GM12878 (cell line): ENCODE measurements around the gene RALGPS1. TPM values are rescaled to one million over a fixed set of nuclear protein-coding genes. Genes with fewer than 3 reads are reported as not detected.

Source experiments
- CHD2 ChIP-seq: IDR thresholded peaks from 2 replicates; pipeline ENCODE4 v1.6.1; 2011; ENCODE audit warnings: low read depth, low read length, improper control_type of control experiment, borderline replicate concordance
- CREM ChIP-seq: IDR thresholded peaks from 2 replicates; pipeline ENCODE4 v1.6.1; 2014; ENCODE audit warnings: antibody characterized with exemption, low read depth
- EED ChIP-seq: sonication (generic); IDR thresholded peaks from 2 replicates; pipeline ENCODE4 v1.6.1; 2016; ENCODE audit warnings: antibody characterized with exemption, low read depth
- JUND ChIP-seq: IDR thresholded peaks from 2 replicates; pipeline ENCODE4 v1.6.1; 2012; ENCODE audit warnings: low read depth, mild to moderate bottlenecking, low read length, improper control_type of control experiment, moderate library complexity
- KAT2A ChIP-seq: conservative IDR thresholded peaks from 2 replicates; pipeline ENCODE4 v1.6.1; 2011; ENCODE audit warnings: low read depth, low read length; ENCODE audit not compliant: control insufficient read depth
- KLF5 ChIP-seq: fragments of 450-650 bp; IDR thresholded peaks from 2 replicates; pipeline ENCODE4 v1.6.1; 2014; ENCODE audit warnings: mild to moderate bottlenecking; ENCODE audit not compliant: partially characterized antibody
- MXI1 ChIP-seq: fragments of 150-350 bp; IDR thresholded peaks from 2 replicates; pipeline ENCODE4 v1.6.1; 2011; ENCODE audit warnings: low read depth, mild to moderate bottlenecking, inconsistent platforms, low read length, improper control_type of control experiment
- NFIC ChIP-seq: IDR thresholded peaks from 2 replicates; pipeline ENCODE4 v1.6.1; 2012; ENCODE audit warnings: low read depth, mild to moderate bottlenecking, inconsistent platforms, low read length, moderate library complexity
- NFYB ChIP-seq: IDR thresholded peaks from 2 replicates; pipeline ENCODE4 v1.6.1; 2011; ENCODE audit warnings: low read depth, mild to moderate bottlenecking, low read length, improper control_type of control experiment, moderate library complexity; ENCODE audit not compliant: insufficient read depth
- POLR2A ChIP-seq: IDR thresholded peaks from 2 replicates; pipeline ENCODE4 v1.6.1; 2011; ENCODE audit warnings: low read depth, mild to moderate bottlenecking, low read length
- RAD21 ChIP-seq: IDR thresholded peaks from 2 replicates; pipeline ENCODE4 v1.6.1; 2011; ENCODE audit warnings: mild to moderate bottlenecking, low read depth, low read length, moderate library complexity; ENCODE audit not compliant: insufficient read depth
- SIN3A ChIP-seq: IDR thresholded peaks from 2 replicates; pipeline ENCODE4 v1.6.1; 2012; ENCODE audit warnings: low read depth, low read length, improper control_type of control experiment
- SMARCA5 ChIP-seq: fragments of 450-650 bp; IDR thresholded peaks from 2 replicates; pipeline ENCODE4 v1.6.1; 2017; ENCODE audit warnings: mild to moderate bottlenecking
- ZNF274 ChIP-seq: IDR thresholded peaks from one replicate; pipeline ENCODE4 v1.8.0; 2011; ENCODE audit not compliant: insufficient read length, insufficient read depth
- polyA plus RNA-seq, 11 experiments: library from polyadenylated mRNA; depleted of rRNA in 4 of 11; unstranded in 6 of 11; stranded (reverse) in 5 of 11; fragments of >200 nt; fragmentation: Nextera tagmentation in 4 of 11; fragmentation: Illumina TruSeq in 1 of 11; extraction: Ambion mirVana in 4 of 11; extraction: Trizol in 1 of 11; gene quantifications; 1 replicate in 1 of 11; 2 replicates in 10 of 11; pipeline versions ENCODE4 v1.2.1 to v1.2.3, GENCODE V29; 2011 to 2016; ENCODE audit warnings: inconsistent platforms in 2 of 11, missing spikeins in 2 of 11, low read depth in 1 of 11
- total RNA-seq, 4 experiments: library from RNA; depleted of rRNA in 3 of 4; stranded (reverse); fragments of >200 nt in 3 of 4; fragmentation: Illumina TruSeq in 1 of 4; extraction: Trizol in 1 of 4; gene quantifications; 2 replicates each; pipeline versions ENCODE4 v1.2.1 to v1.2.3, GENCODE V29; 2013 to 2021
- TF ChIP-seq, protein P1 (sequence below): IDR thresholded peaks from 2 replicates; pipeline ENCODE4 v1.6.1; 2011; ENCODE audit warnings: low read depth, mild to moderate bottlenecking, low read length, moderate library complexity, borderline replicate concordance; ENCODE audit errors: extremely low read depth
- TF ChIP-seq, protein P2 (sequence below): fragments of 450-650 bp; formaldehyde crosslinking; IDR thresholded peaks from 2 replicates; pipeline ENCODE4 v1.4.0; 2022; ENCODE audit warnings: mild to moderate bottlenecking, moderate library complexity
- TF ChIP-seq, protein P3 (sequence below): fragments of 450-650 bp; IDR thresholded peaks from 2 replicates; pipeline ENCODE4 v1.6.1; 2017; ENCODE audit warnings: mild to moderate bottlenecking, moderate library complexity
- TF ChIP-seq, protein P4 (sequence below): IDR thresholded peaks from 2 replicates; pipeline ENCODE4 v1.6.1; 2011; ENCODE audit warnings: borderline replicate concordance, low read depth, mild to moderate bottlenecking, moderate library complexity, mixed read lengths, low read length; ENCODE audit not compliant: insufficient read depth; ENCODE audit errors: extremely low read length
- TF ChIP-seq, protein P5 (sequence below): IDR thresholded peaks from 2 replicates; pipeline ENCODE4 v1.6.1; 2011; ENCODE audit warnings: mild to moderate bottlenecking, low read depth, low read length, moderate library complexity; ENCODE audit not compliant: insufficient replicate concordance

The RALGPS1 gene
- total and polyA plus RNA-seq, 10 of the 15 experiments (the other 5 are each of a cell fraction or from before 2014, with no cell fraction given), result 0.13 to 5.6 (median 2.7) TPM

DNA sequence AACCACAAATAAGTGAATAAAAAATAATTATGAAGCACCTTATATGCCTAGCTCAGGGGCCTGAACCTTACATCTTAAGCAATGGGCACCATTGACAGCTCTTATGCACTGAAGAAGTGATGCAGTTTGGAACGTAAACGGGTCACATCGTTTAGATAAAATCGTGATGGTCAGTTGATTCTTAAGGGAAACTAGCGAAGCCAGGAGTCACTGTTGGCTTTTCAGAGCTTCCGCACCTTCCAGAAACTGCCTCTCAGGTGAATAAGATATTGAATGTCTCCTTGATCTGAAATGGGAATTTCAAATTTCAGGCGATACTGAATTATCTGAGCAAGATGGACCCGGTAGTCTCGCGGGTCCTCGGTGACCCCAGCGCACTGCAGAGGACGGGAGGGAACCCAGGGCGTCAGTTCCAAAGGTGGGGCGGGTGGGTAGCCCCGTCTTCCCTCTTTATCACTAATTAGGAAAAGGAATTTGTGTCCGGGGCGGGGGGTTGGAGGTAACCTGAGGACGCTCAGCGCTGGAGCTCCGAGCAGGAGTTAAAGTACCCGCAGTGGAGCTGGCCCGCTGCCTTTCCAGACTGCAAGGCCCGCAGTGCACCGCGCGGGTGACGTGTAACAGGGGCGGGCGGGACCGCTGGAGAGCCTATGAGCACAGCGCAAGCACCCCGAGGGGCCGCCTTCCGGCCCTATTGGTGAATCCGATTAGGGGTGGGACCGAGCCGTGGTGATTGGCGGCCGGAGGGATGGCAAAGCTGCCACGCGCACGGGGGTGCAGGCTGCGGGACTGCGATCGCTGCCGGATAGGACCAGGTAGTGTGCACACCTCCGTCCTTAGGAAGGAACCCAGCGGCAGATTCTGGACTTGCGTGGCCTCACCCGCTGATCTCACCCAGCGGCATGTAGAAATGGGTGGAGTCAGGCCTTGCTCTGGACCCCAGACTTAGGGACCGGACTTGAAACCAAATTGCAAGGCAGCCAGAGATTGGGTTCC lies 330.3 kb downstream of the RALGPS1 start (continued):
- TF ChIP-seq, protein P1, sequence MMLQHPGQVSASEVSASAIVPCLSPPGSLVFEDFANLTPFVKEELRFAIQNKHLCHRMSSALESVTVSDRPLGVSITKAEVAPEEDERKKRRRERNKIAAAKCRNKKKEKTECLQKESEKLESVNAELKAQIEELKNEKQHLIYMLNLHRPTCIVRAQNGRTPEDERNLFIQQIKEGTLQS, result no peak
- TF ChIP-seq CREM, result peak; percentile 96
- TF ChIP-seq KLF5, result peak; percentile 71
- peak; percentile 88 for TF ChIP-seq CHD2
- peak; percentile 88 for TF ChIP-seq NFYB
- TF ChIP-seq, protein P2, sequence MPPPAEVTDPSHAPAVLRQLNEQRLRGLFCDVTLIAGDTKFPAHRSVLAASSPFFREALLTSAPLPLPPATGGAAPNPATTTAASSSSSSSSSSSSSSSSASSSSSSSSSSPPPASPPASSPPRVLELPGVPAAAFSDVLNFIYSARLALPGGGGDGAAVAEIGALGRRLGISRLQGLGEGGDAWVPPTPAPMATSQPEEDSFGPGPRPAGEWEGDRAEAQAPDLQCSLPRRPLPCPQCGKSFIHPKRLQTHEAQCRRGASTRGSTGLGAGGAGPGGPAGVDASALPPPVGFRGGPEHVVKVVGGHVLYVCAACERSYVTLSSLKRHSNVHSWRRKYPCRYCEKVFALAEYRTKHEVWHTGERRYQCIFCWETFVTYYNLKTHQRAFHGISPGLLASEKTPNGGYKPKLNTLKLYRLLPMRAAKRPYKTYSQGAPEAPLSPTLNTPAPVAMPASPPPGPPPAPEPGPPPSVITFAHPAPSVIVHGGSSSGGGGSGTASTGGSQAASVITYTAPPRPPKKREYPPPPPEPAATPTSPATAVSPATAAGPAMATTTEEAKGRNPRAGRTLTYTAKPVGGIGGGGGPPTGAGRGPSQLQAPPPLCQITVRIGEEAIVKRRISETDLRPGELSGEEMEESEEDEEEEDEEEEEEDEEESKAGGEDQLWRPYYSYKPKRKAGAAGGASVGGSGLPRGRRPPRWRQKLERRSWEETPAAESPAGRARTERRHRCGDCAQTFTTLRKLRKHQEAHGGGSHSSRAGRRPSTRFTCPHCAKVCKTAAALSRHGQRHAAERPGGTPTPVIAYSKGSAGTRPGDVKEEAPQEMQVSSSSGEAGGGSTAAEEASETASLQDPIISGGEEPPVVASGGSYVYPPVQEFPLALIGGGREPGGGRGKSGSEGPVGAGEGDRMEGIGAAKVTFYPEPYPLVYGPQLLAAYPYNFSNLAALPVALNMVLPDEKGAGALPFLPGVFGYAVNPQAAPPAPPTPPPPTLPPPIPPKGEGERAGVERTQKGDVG, result no peak
- TF ChIP-seq, protein P3, sequence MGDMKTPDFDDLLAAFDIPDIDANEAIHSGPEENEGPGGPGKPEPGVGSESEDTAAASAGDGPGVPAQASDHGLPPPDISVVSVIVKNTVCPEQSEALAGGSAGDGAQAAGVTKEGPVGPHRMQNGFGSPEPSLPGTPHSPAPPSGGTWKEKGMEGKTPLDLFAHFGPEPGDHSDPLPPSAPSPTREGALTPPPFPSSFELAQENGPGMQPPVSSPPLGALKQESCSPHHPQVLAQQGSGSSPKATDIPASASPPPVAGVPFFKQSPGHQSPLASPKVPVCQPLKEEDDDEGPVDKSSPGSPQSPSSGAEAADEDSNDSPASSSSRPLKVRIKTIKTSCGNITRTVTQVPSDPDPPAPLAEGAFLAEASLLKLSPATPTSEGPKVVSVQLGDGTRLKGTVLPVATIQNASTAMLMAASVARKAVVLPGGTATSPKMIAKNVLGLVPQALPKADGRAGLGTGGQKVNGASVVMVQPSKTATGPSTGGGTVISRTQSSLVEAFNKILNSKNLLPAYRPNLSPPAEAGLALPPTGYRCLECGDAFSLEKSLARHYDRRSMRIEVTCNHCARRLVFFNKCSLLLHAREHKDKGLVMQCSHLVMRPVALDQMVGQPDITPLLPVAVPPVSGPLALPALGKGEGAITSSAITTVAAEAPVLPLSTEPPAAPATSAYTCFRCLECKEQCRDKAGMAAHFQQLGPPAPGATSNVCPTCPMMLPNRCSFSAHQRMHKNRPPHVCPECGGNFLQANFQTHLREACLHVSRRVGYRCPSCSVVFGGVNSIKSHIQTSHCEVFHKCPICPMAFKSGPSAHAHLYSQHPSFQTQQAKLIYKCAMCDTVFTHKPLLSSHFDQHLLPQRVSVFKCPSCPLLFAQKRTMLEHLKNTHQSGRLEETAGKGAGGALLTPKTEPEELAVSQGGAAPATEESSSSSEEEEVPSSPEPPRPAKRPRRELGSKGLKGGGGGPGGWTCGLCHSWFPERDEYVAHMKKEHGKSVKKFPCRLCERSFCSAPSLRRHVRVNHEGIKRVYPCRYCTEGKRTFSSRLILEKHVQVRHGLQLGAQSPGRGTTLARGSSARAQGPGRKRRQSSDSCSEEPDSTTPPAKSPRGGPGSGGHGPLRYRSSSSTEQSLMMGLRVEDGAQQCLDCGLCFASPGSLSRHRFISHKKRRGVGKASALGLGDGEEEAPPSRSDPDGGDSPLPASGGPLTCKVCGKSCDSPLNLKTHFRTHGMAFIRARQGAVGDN, result no peak
- no peak for TF ChIP-seq ZNF274
- no peak for TF ChIP-seq NFIC
- TF ChIP-seq EED, result no peak
- no peak for TF ChIP-seq RAD21
- TF ChIP-seq KAT2A, result no peak
- TF ChIP-seq SIN3A, result 0 out of 2 replicates have a peak, but pooled peaks have one; percentile 41
- TF ChIP-seq POLR2A, result peak; percentile 87
- TF ChIP-seq JUND, result peak; percentile 65; the same call in 1 of the 2 replicates
- TF ChIP-seq, protein P4, sequence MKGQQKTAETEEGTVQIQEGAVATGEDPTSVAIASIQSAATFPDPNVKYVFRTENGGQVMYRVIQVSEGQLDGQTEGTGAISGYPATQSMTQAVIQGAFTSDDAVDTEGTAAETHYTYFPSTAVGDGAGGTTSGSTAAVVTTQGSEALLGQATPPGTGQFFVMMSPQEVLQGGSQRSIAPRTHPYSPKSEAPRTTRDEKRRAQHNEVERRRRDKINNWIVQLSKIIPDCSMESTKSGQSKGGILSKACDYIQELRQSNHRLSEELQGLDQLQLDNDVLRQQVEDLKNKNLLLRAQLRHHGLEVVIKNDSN, result no peak
- peak; percentile 53; the same call in 1 of the 2 replicates for TF ChIP-seq MXI1
- TF ChIP-seq SMARCA5, result no peak
- TF ChIP-seq, protein P5, sequence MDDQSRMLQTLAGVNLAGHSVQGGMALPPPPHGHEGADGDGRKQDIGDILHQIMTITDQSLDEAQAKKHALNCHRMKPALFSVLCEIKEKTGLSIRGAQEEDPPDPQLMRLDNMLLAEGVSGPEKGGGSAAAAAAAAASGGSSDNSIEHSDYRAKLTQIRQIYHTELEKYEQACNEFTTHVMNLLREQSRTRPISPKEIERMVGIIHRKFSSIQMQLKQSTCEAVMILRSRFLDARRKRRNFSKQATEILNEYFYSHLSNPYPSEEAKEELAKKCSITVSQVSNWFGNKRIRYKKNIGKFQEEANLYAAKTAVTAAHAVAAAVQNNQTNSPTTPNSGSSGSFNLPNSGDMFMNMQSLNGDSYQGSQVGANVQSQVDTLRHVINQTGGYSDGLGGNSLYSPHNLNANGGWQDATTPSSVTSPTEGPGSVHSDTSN, result peak; percentile 94
